ENCODE measurements around the gene ONECUT1. TPM values are rescaled to one million over a fixed set of nuclear protein-coding genes. Genes with fewer than 3 reads are reported as not detected.

ONECUT1 gene
- total and polyA plus RNA-seq, 10 of the 15 experiments (the other 5 are each of a cell fraction or from before 2014, with no cell fraction given) = 0.28 TPM; not detected in 9

DNA sequence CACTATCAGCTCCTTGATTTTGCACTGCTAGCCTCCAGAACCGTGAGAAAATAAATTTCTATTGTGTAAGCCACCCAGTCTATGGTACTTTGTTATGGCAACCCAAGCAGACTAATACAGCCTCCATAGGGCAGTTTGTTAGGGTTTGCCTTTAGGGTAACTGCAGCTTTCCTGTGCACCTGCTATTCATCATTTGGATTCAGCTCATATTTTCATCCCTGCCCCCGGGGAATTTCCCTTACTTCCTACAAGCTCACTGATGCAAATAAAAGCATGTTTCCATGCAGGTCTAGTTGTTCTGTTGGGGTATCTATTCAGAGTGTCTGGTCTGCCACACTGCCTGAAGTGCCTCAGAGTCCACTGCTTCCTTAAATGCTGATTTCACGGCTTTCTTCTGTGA, 62.3 kb downstream of the ONECUT1 start:
- ChIA-PET RAD21 (ENCODE audit: unreplicated experiment) (interaction anchor here (0.5 kb wide), 1 partner anchor 379 kb away, joined by 3 read pairs; no protein-coding TSS in a partner anchor), CTCF (interaction anchor here (0.6 to 2.4 kb wide), 3 partner anchors 397 to 470 kb away, joined by 3 to 7 read pairs (median 4); no protein-coding TSS in a partner anchor), SMC1A (ENCODE audit: uncharacterized antibody, unreplicated experiment) (interaction anchor here (0.6 to 1.9 kb wide), 4 partner anchors 8 to 397 kb away, joined by 3 to 5 read pairs (median 3); no protein-coding TSS in a partner anchor), POLR2A (interaction anchor here (0.6 kb wide), 1 partner anchor 404 kb away, joined by 3 read pairs; no protein-coding TSS in a partner anchor)
- Histone ChIP-seq H3K79me2 (ENCODE audit: control insufficient read depth, insufficient read depth, low read length) (no peaks in the 10 kb centered on the region), H3K4me1 (ENCODE audit: control insufficient read depth, insufficient read depth, low read length) (peaks cover 9% of the 10 kb centered on the region; the same call in 1 of the 2 replicates), H4K20me1 (ENCODE audit: control insufficient read depth, insufficient read depth) (no peaks in the 10 kb centered on the region), H3K27ac (ENCODE audit: control insufficient read depth, insufficient read depth) (no peak overlapping the region), H2AFZ (ENCODE audit: control insufficient read depth, low read depth, low read length) (no peak overlapping the region), H3K4me2 (ENCODE audit: control insufficient read depth, insufficient read depth) (no peak overlapping the region), H3K4me3 (no peak overlapping the region), H3K36me3 (ENCODE audit: control insufficient read depth in 2 of 2, insufficient read depth in 2 of 2, low read length in 1 of 2) (no peaks in the 10 kb centered on the region), H3K27me3 (replicated peaks in 1 of 2; ENCODE audit: control insufficient read depth in 2 of 2, insufficient read depth in 2 of 2, low read length in 1 of 2) (no peaks in the 10 kb centered on the region), H3K9ac (ENCODE audit: control insufficient read depth, insufficient read depth, low read length) (no peak overlapping the region), H3K9me3 (replicated peaks; ENCODE audit: control insufficient read depth, insufficient read depth, low read length) (no peaks in the 10 kb centered on the region)
- intact Hi-C loops (cut with micrococcal nuclease; ENCODE audit: unreplicated experiment) = no loop called here
- 17% methylated on average over 3 of the region's 3 CpGs for WGBS (ENCODE audit: insufficient coverage, insufficient replicate concordance, low lambda C conversion rate, missing lambda C conversion rate)
- in situ Hi-C loops (cut with MboI) = no loop called here
- no peak for TF ChIP-seq HDAC6 (IDR thresholded peaks at IDR 0.05; ENCODE audit: unreplicated experiment)
- TF ChIP-seq, protein P1, sequence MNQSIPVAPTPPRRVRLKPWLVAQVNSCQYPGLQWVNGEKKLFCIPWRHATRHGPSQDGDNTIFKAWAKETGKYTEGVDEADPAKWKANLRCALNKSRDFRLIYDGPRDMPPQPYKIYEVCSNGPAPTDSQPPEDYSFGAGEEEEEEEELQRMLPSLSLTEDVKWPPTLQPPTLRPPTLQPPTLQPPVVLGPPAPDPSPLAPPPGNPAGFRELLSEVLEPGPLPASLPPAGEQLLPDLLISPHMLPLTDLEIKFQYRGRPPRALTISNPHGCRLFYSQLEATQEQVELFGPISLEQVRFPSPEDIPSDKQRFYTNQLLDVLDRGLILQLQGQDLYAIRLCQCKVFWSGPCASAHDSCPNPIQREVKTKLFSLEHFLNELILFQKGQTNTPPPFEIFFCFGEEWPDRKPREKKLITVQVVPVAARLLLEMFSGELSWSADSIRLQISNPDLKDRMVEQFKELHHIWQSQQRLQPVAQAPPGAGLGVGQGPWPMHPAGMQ (IDR thresholded peaks at IDR 0.05; ENCODE audit: borderline replicate concordance) = no peak
- no peak for TF ChIP-seq CHD2 (IDR thresholded peaks at IDR 0.05; ENCODE audit: borderline replicate concordance, low read depth, low read length)
- TF ChIP-seq ZSCAN29 (IDR thresholded peaks at IDR 0.05) = no peak
- FAIRE-seq (no peak), DNase-seq (ENCODE audit: low read depth, low spot score) (no peak), ATAC-seq (no peak)
- no TSS peak for BruUV-seq (replicated peaks)

DNA sequence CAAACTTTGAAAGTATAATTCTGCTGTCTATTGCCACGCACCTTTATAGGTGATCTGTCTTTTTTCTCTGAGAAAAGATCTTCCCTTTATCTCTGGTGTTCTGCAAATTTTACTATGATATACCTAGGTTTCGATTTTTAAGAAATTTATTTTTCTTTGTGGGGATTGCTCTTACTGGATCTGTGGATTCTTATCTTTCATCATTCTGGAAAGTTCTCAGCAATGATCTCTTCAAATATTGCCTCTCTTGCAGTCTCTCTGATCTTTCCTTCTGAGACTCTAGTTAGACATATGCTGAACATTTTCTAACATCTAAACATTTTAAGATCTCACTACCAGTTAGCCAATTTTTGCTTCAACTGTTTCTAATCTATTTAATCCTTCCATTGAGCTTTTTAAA, 63.9 kb downstream of the ONECUT1 start:
- 60% methylated on average over 2 of the region's 2 CpGs for WGBS (ENCODE audit: insufficient coverage, insufficient replicate concordance, low lambda C conversion rate, missing lambda C conversion rate)
- H3K27me3 ChIP-seq (replicated peaks in 1 of 2; ENCODE audit: control insufficient read depth in 2 of 2, insufficient read depth in 2 of 2, low read length in 1 of 2) = no peaks in the 10 kb centered on the region
- FAIRE-seq (no peak), ATAC-seq (no peak), DNase-seq (ENCODE audit: low read depth, low spot score) (no peak)
- BruUV-seq (replicated peaks) = no TSS peak
- H3K79me2 ChIP-seq (ENCODE audit: control insufficient read depth, insufficient read depth, low read length) = no peaks in the 10 kb centered on the region
- no peak overlapping the region for H3K9ac ChIP-seq (ENCODE audit: control insufficient read depth, insufficient read depth, low read length)
- in situ Hi-C loops (cut with MboI) = no loop called here
- H3K27ac ChIP-seq (ENCODE audit: control insufficient read depth, insufficient read depth) = no peak overlapping the region
- H3K36me3 ChIP-seq (ENCODE audit: control insufficient read depth in 2 of 2, insufficient read depth in 2 of 2, low read length in 1 of 2) = no peaks in the 10 kb centered on the region
- no peaks in the 10 kb centered on the region for H3K9me3 ChIP-seq (replicated peaks; ENCODE audit: control insufficient read depth, insufficient read depth, low read length)
- H2AFZ ChIP-seq (ENCODE audit: control insufficient read depth, low read depth, low read length) = no peak overlapping the region
- H3K4me2 ChIP-seq (ENCODE audit: control insufficient read depth, insufficient read depth) = no peak overlapping the region
- ChIA-PET POLR2A (no interaction called here), RAD21 (ENCODE audit: unreplicated experiment) (no interaction called here), SMC1A (ENCODE audit: uncharacterized antibody, unreplicated experiment) (interaction anchor here (0.6 to 1.9 kb wide), 3 partner anchors 10 to 395 kb away, joined by 3 to 5 read pairs (median 3); no protein-coding TSS in a partner anchor), CTCF (interaction anchor here (1.0 to 2.4 kb wide), 2 partner anchors 9 to 395 kb away, joined by 3 to 7 read pairs; no protein-coding TSS in a partner anchor)
- no peak overlapping the region for H3K4me3 ChIP-seq
- intact Hi-C loops (cut with micrococcal nuclease; ENCODE audit: unreplicated experiment) = no loop called here
- H3K4me1 ChIP-seq (ENCODE audit: control insufficient read depth, insufficient read depth, low read length) = peaks cover 9% of the 10 kb centered on the region; the same call in 1 of the 2 replicates
- H4K20me1 ChIP-seq (ENCODE audit: control insufficient read depth, insufficient read depth) = no peaks in the 10 kb centered on the region
- TF ChIP-seq, protein P2, sequence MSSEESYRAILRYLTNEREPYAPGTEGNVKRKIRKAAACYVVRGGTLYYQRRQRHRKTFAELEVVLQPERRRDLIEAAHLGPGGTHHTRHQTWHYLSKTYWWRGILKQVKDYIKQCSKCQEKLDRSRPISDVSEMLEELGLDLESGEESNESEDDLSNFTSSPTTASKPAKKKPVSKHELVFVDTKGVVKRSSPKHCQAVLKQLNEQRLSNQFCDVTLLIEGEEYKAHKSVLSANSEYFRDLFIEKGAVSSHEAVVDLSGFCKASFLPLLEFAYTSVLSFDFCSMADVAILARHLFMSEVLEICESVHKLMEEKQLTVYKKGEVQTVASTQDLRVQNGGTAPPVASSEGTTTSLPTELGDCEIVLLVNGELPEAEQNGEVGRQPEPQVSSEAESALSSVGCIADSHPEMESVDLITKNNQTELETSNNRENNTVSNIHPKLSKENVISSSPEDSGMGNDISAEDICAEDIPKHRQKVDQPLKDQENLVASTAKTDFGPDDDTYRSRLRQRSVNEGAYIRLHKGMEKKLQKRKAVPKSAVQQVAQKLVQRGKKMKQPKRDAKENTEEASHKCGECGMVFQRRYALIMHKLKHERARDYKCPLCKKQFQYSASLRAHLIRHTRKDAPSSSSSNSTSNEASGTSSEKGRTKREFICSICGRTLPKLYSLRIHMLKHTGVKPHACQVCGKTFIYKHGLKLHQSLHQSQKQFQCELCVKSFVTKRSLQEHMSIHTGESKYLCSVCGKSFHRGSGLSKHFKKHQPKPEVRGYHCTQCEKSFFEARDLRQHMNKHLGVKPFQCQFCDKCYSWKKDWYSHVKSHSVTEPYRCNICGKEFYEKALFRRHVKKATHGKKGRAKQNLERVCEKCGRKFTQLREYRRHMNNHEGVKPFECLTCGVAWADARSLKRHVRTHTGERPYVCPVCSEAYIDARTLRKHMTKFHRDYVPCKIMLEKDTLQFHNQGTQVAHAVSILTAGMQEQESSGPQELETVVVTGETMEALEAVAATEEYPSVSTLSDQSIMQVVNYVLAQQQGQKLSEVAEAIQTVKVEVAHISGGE (CRISPR knock-in tag; IDR thresholded peaks at IDR 0.05) = no peak
- TF ChIP-seq, protein P3, sequence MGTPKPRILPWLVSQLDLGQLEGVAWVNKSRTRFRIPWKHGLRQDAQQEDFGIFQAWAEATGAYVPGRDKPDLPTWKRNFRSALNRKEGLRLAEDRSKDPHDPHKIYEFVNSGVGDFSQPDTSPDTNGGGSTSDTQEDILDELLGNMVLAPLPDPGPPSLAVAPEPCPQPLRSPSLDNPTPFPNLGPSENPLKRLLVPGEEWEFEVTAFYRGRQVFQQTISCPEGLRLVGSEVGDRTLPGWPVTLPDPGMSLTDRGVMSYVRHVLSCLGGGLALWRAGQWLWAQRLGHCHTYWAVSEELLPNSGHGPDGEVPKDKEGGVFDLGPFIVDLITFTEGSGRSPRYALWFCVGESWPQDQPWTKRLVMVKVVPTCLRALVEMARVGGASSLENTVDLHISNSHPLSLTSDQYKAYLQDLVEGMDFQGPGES (IDR thresholded peaks at IDR 0.05) = no peak
- no peak for TF ChIP-seq SPI1 (IDR thresholded peaks at IDR 0.05; ENCODE audit: borderline replicate concordance, insufficient read depth, low read depth, low read length)
- no peak for TF ChIP-seq BACH1 (IDR thresholded peaks at IDR 0.05; ENCODE audit: borderline replicate concordance)
- no peak for TF ChIP-seq POLR2AphosphoS5 (IDR thresholded peaks at IDR 0.05; ENCODE audit: low read length)
- TF ChIP-seq EZH2 (IDR thresholded peaks at IDR 0.05; ENCODE audit: borderline replicate concordance, control insufficient read depth, low read depth, low read length) = no peak
- TF ChIP-seq FOS (IDR thresholded peaks at IDR 0.05; ENCODE audit: borderline replicate concordance, extremely low read depth, insufficient read length) = no peak
